GM19455 (cell line): ENCODE data around the gene TJP1.
"Not testable (repeated sequence)": the region's sequence is repeated elsewhere in the genome, so short reads cannot be mapped to it uniquely, and the experiment has no call there.

Source experiments
- ATAC-seq: cut with Tn5 transposase; IDR thresholded peaks from one replicate; pipeline ENCODE4 v1.9.1; 2021; ENCODE audit not compliant: unreplicated experiment

The TJP1 gene

GRCh38 chr15:29840054-29840453, 17.8 kb upstream of the TJP1 start:
- no peak for ATAC-seq

GRCh38 chr15:29838352-29839010, 16.2 kb upstream of the TJP1 start:
- no peak for ATAC-seq

- ATAC-seq = no peak
These were observed 13.0 kb upstream of the TJP1 start for GRCh38 chr15:29835301-29835700.

DNA sequence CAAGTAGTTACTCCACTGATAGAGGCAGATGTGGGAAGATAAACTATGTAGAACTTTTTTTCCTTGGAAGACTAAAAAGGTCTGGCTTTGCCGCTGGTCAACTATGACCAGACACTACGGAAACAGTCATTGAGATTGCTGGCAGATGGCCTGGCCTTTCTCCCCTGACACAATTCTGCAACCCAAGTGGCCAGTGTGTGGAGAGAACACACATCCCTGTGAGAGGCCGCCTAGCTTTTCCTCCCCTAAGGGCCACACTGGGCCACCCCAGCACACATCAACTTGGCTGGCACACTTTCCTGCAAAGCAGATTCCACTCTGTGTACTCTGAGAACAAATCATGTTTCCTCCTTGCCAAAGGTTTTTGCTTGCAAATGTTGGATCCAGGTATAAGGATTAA, 10.4 kb upstream of the TJP1 start:
- no peak for ATAC-seq

- ATAC-seq = no peak
These were observed 4.9 kb upstream of the TJP1 start for GRCh38 chr15:29826908-29827820.

GRCh38 chr15:29825227-29825626, 3.0 kb upstream of the TJP1 start:
- ATAC-seq = no peak

DNA sequence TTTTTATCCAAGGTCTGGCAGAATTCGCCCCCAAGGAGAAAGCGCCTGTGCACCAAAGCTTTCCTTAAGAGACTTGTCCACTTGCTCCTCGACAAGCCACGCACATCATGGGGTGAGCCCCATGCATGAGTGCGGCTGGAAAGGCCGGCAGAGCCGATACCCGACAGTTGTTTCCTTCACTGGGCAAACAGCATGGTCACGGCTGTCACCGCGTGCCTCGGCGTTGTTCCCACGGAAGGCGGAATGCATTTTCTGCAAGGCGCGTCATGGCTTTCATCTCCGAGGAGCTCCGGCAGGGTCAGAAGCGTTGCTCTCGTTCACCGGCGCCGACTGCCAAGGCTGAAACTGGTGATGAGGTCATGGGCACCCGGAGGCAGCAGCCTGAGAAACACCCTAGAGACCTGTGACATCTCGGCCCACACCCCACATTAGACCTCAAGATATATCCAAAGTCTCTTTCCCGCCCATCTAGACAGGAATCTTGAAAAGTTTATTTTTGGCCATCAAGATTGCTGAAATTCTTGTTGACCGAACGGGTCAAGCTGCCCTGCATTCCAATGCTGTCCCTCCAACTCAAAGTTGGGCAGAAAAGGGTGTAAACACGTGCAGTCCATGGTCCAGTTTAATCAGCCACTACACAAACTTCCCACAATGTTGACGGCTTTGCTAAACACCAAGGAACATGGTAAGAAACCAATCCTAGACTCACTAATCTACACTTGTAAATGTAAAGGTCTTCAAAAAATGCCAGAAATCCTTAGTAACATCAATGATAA, 604 bp upstream of the TJP1 start:
- no peak for ATAC-seq

DNA sequence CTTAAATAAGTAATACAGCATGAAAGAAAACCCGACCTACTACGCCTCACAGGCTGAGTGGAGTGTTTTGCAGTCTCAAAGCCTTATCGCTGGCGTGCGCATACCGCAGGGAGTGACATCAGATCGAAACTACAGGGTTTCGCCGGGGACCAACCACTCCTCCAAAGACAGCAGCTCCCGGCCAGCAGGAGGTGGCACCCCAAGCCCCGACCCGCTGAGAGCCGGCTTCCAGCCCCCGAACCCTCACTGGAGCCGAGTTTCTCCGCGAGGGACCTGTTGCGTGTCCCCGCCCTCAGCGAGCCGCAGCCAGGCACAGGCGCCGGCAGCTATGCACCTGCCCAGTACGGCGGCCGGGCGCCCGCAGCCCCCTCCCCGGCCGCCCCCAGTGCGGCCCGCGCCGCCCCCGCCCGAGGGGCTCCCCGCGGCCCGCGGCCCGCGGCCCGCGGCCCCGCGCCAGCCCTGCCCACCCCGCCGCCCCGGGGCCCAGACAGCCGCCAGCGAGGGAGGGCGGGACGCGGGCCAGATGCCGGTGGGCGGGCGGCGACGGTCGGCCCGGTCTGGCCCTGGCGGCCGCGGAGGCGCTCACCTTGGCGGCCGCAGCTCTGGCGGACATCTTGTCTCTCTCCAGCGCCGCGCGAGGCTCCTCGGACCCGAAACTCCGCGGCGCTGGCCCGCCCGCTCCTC, 710 bp downstream of the TJP1 start:
- no peak for ATAC-seq

- ATAC-seq = no peak
These were observed 1.7 kb downstream of the TJP1 start for GRCh38 chr15:29820394-29821154.

- ATAC-seq = no peak
These were observed 2.3 kb downstream of the TJP1 start for GRCh38 chr15:29819979-29820378.

DNA sequence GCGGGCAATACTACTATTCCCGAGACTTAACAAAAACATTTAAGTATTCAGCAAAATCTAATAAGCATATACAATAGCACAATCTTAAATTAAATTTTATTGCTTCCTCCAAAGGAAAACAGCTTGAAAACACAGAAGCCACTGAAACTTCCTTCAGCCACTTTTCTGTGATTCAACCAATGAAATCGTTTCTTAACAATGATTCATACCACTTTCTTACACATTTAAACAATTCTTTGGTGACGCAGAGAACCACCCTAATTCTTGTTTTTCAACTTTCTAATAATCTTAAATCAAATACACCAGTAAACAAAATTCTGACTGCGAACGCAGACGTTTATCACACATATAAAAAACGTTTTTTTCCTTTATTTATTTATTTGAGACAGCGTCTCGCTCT, 4.1 kb downstream of the TJP1 start:
- no peak for ATAC-seq

- ATAC-seq = not testable (repeated sequence)
These were observed 4.8 kb downstream of the TJP1 start for GRCh38 chr15:29817455-29817854.

- no peak for ATAC-seq
These were observed 7.1 kb downstream of the TJP1 start for GRCh38 chr15:29815000-29815710.

- ATAC-seq = no peak
These were observed 9.3 kb downstream of the TJP1 start for GRCh38 chr15:29813009-29813408.

DNA sequence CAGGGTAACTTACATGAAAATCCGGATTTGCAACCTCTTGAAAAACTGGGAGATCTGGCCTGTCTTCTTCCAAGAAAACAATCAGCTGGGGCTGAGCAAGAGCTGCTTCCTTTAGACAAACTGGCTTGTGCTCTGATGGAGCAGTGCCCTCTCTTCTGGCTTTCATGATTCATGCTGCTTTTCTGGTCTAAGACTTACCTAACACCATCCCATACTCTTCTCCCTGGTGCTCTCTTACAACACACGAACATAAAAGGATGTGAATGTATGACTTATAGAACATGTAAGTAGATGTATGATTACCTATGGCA, 9.9 kb downstream of the TJP1 start:
- no peak for ATAC-seq

DNA sequence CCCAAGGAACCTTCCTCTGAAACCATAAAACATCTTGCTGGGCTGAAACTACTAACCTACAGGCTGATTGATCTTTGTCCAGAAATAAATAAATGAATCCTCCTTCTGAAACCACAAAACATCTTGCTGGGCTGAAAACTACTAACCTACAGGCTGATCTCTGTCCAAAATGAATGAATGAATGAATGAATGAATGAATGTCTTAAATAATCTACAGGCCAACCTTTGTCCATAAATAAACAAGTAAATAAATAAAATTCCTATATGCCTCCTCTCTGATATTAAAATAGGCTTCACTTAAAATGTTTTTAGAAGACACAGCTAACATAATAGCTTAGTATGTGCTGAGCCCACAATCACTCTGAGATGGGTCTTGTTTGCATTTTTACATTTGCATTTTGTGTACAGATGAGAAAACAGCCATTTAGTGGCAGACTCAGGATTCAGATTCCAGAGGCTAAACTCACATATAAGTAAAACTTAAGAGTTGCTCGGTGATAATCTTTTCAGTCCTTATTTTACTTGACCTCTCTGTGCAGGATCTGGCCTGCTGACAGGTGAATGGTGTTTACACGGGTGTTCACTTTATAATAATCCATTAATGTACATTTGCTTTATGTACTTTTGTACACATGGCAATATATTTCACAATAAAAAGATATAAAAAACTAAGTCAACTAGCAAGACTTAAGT, 10.4 kb downstream of the TJP1 start:
- no peak for ATAC-seq

DNA sequence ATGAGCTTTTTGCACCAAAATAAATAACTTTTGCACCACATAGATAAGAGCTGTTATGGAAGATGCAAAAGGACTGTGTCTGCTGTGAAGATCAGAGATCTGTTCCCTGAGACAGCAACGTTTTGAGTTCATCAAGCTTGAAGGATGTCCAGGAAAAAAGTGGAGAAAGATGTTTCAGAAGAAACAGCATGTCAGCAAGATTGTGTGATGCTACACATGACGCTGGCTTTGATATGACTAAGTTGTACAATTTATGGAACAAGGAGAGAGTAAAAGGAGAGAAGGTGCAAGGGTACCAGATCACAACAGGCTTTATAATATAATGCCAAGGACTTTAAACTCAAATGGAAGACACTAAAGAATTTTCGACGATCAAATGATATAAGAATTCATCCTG, 16.6 kb downstream of the TJP1 start:
- ATAC-seq = no peak

DNA sequence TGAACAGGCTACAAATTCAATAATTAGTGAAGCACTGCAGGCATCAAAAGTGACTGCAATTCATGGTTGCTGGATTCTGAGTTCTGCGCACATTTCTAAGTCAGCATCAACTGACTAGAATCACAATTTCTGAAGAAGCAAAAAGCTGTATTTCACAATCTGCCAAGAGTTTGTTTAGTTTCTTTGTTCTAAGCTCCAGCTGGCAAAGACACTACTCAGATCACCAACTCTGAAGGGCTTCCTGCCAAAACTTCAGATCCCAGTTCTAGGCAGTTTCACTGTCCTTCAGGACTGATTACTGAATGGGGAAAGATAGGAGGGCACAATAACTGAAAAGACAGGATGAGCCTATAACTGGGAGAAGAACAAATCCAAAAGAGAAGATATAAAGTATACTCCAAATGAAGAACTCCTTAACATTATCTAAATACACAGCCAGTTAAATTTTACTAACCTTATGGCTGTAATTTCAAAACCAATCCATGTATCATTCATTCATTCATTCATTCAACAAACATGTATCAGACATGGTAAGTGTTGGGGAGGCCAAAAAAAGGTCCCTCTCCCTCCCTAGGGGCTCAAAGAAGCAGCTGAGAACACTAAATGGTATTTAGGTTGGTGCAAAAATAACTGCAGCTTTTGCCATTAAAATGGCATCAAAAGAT, 17.1 kb downstream of the TJP1 start:
- ATAC-seq = no peak

DNA sequence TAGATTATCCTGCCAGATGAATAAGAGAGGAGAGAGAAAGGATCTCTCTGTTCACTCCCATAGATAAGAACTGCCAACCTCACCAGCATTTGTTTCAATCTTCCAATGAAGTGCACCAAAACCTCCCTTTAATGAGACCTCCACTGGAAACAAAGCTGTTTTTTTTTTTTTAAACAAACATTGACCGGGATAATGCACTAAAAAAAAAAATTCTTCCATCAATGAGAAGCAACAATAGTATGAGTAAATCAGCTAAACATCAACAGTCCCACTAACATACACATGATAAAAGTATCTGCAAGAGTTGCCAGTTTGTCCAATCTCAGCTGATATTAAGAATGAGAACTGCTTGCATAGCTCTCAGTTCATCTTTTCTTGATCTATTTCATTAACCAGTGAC, 19.9 kb downstream of the TJP1 start:
- ATAC-seq = no peak
